Measurements from ENCODE around the gene RTN4. TPM values are rescaled to one million over a fixed set of nuclear protein-coding genes. Genes with fewer than 3 reads are reported as not detected.
A peak's percentile ranks its signal among the peaks of the same experiment; 100 is the strongest.

RTN4 gene
- total RNA-seq, 4 donors from 2014 or later = 119 to 205 (median 154) TPM

- H3K27ac ChIP-seq = peak overlapping the region; percentile 98
- H3K36me3 ChIP-seq = no peaks in the 10 kb centered on the region
- peak; percentile 92 to 93 for DNase-seq
- intact Hi-C loops (cut with DNase I; ENCODE audit: low total_unique reads) = no loop called here
- H3K4me3 ChIP-seq = peak overlapping the region; percentile 75 to 81
- TF ChIP-seq CTCF (IDR thresholded peaks at IDR 0.05) = peak; percentile 43 to 83 (median 76)
- peak; percentile 44 to 73 for TF ChIP-seq POLR2A (IDR thresholded peaks at IDR 0.05)
- peaks cover 0 to 9% of the 10 kb centered on the region in 2 donors for H3K4me1 ChIP-seq
- no peaks in the 10 kb centered on the region for H3K27me3 ChIP-seq
- no peaks in the 10 kb centered on the region for H3K9me3 ChIP-seq
These were observed 1.0 kb downstream of the RTN4 start for GRCh38 chr2:55049043-55049820.

GRCh38 chr2:55048508-55049042, 1.7 kb downstream of the RTN4 start:
- Histone ChIP-seq H3K36me3 (no peaks in the 10 kb centered on the region), H3K4me3 (peak overlapping the region; percentile 75 to 81), H3K27me3 (no peaks in the 10 kb centered on the region), H3K9me3 (no peaks in the 10 kb centered on the region), H3K4me1 (peaks cover 0 to 9% of the 10 kb centered on the region in 2 donors), H3K27ac (peak overlapping the region; percentile 98)
- intact Hi-C loops (cut with DNase I; ENCODE audit: low total_unique reads) = no loop called here
- DNase-seq = peak in 1 of 2 donors; percentile 25
- TF ChIP-seq POLR2A (IDR thresholded peaks at IDR 0.05) (no peak), CTCF (IDR thresholded peaks at IDR 0.05) (no peak)

- Histone ChIP-seq H3K9me3 (no peaks in the 10 kb centered on the region), H3K4me3 (peak overlapping the region; percentile 75 to 81), H3K4me1 (peaks cover 0 to 9% of the 10 kb centered on the region in 2 donors), H3K27ac (peak overlapping the region; percentile 98), H3K36me3 (no peaks in the 10 kb centered on the region), H3K27me3 (no peaks in the 10 kb centered on the region)
- intact Hi-C loops (cut with DNase I; ENCODE audit: low total_unique reads) = no loop called here
- no peak for DNase-seq
- TF ChIP-seq CTCF (IDR thresholded peaks at IDR 0.05) (no peak), POLR2A (IDR thresholded peaks at IDR 0.05) (no peak)
These were observed 2.5 kb downstream of the RTN4 start for GRCh38 chr2:55047677-55048299.

- Histone ChIP-seq H3K27me3 (no peaks in the 10 kb centered on the region), H3K9me3 (no peaks in the 10 kb centered on the region), H3K27ac (peak overlapping the region; percentile 5 to 42), H3K4me3 (no peak overlapping the region), H3K36me3 (no peaks in the 10 kb centered on the region), H3K4me1 (no peaks in the 10 kb centered on the region)
- no peak for DNase-seq
- intact Hi-C loops (cut with DNase I; ENCODE audit: low total_unique reads) = no loop called here
- TF ChIP-seq CTCF (IDR thresholded peaks at IDR 0.05) (no peak), POLR2A (IDR thresholded peaks at IDR 0.05) (no peak)
These were observed 4.5 kb downstream of the RTN4 start for GRCh38 chr2:55045780-55046179.

GRCh38 chr2:55043841-55044240, 6.4 kb downstream of the RTN4 start:
- DNase-seq = no peak
- intact Hi-C loops (cut with DNase I; ENCODE audit: low total_unique reads) = no loop called here
- no peaks in the 10 kb centered on the region for H3K36me3 ChIP-seq
- peaks cover 0 to 3% of the 10 kb centered on the region in 2 donors for H3K4me1 ChIP-seq
- H3K9me3 ChIP-seq = no peaks in the 10 kb centered on the region
- TF ChIP-seq CTCF (IDR thresholded peaks at IDR 0.05) (no peak), POLR2A (IDR thresholded peaks at IDR 0.05) (no peak)
- no peaks in the 10 kb centered on the region for H3K27me3 ChIP-seq
- H3K4me3 ChIP-seq = no peak overlapping the region
- no peak overlapping the region for H3K27ac ChIP-seq

Data from uterus (tissue), 4 donors.